H9 (cell line): ENCODE measurements around the gene SPATA22. TPM values are rescaled to one million over a fixed set of nuclear protein-coding genes. Genes with fewer than 3 reads are reported as not detected.

Experiments
- DNase-seq: peaks from one replicate; pipeline ENCODE4 v3.0.0-alpha.2; 2017
- H2AFZ ChIP-seq: one replicate; pipeline ENCODE4 v1.6.1; 2013; ENCODE audit warnings: mild to moderate bottlenecking, low read length, control low read depth, moderate library complexity
- H2AK5ac ChIP-seq: 2 replicates; pipeline ENCODE4 v1.6.1; 2013; ENCODE audit warnings: low read length, control low read depth, mixed read lengths; ENCODE audit not compliant: insufficient read length
- H2BK120ac ChIP-seq: one replicate; pipeline ENCODE4 v1.6.1; 2013; ENCODE audit warnings: low read depth, mild to moderate bottlenecking, low read length, control low read depth, inconsistent platforms; ENCODE audit not compliant: poor library complexity, severe bottlenecking
- H2BK12ac ChIP-seq: 2 replicates; pipeline ENCODE4 v1.6.1; 2013; ENCODE audit warnings: low read length, control low read depth, mixed read lengths, low read depth; ENCODE audit not compliant: insufficient read length
- H2BK15ac ChIP-seq: 2 replicates; pipeline ENCODE4 v1.6.1; 2013; ENCODE audit warnings: low read depth, low read length, control low read depth
- H2BK20ac ChIP-seq: one replicate; pipeline ENCODE4 v1.6.1; 2013; ENCODE audit warnings: low read depth, mild to moderate bottlenecking, low read length, control low read depth, inconsistent platforms; ENCODE audit not compliant: poor library complexity, severe bottlenecking
- H2BK5ac ChIP-seq: 2 replicates; pipeline ENCODE4 v1.6.1; 2013; ENCODE audit warnings: low read length, control low read depth, mixed read lengths; ENCODE audit not compliant: insufficient read length
- H3K14ac ChIP-seq: 2 replicates; pipeline ENCODE4 v1.6.1; 2013; ENCODE audit warnings: low read length, control low read depth; ENCODE audit not compliant: insufficient read depth
- H3K18ac ChIP-seq: 2 replicates; pipeline ENCODE4 v1.6.1; 2013; ENCODE audit warnings: low read depth, mild to moderate bottlenecking, mixed read lengths, low read length, control low read depth; ENCODE audit not compliant: insufficient read length
- H3K23ac ChIP-seq: 2 replicates; pipeline ENCODE4 v1.6.1; 2013; ENCODE audit warnings: low read length, control low read depth, mixed read lengths, low read depth; ENCODE audit not compliant: insufficient read length
- H3K23me2 ChIP-seq: 2 replicates; pipeline ENCODE4 v1.6.1; 2013; ENCODE audit warnings: low read depth, mild to moderate bottlenecking, mixed read lengths, low read length, control low read depth; ENCODE audit not compliant: insufficient read length, poor library complexity, severe bottlenecking
- H3K27ac ChIP-seq: 2 replicates; pipeline ENCODE4 v1.5.1; 2013; ENCODE audit warnings: low read length, control low read depth, mixed read lengths, low read depth; ENCODE audit not compliant: insufficient read length
- H3K27me3 ChIP-seq: 2 replicates; pipeline ENCODE4 v1.6.1; 2013; ENCODE audit warnings: low read length, control low read depth, inconsistent platforms; ENCODE audit not compliant: insufficient read depth
- H3K4ac ChIP-seq: 2 replicates; pipeline ENCODE4 v1.6.1; 2013; ENCODE audit warnings: low read depth, mild to moderate bottlenecking, control low read depth, inconsistent platforms, low read length, moderate library complexity
- H3K4me1 ChIP-seq: 2 replicates; pipeline ENCODE4 v1.6.1; 2013; ENCODE audit warnings: low read length, control low read depth, inconsistent platforms; ENCODE audit not compliant: insufficient read depth
- H3K4me2 ChIP-seq: 2 replicates; pipeline ENCODE4 v1.6.1; 2013; ENCODE audit warnings: low read length, control low read depth, mixed read lengths; ENCODE audit not compliant: insufficient read length, insufficient read depth
- H3K56ac ChIP-seq: 2 replicates; pipeline ENCODE4 v1.6.1; 2013; ENCODE audit warnings: low read depth, mild to moderate bottlenecking, mixed read lengths, low read length, control low read depth; ENCODE audit not compliant: insufficient read length
- H3K79me1 ChIP-seq: 2 replicates; pipeline ENCODE4 v1.6.1; 2013; ENCODE audit warnings: low read depth, mild to moderate bottlenecking, moderate library complexity, low read length, control low read depth, inconsistent platforms; ENCODE audit not compliant: insufficient read depth, poor library complexity, severe bottlenecking
- H3K79me2 ChIP-seq: 2 replicates; pipeline ENCODE4 v1.6.1; 2013; ENCODE audit warnings: low read length, control low read depth, inconsistent platforms; ENCODE audit not compliant: insufficient read depth
- H3K9ac ChIP-seq: 2 replicates; pipeline ENCODE4 v1.6.1; 2013; ENCODE audit warnings: low read length, control low read depth, mixed read lengths; ENCODE audit not compliant: insufficient read length; ENCODE audit errors: extremely low read depth
- H3K9me3 ChIP-seq: one replicate; pipeline ENCODE4 v1.6.1; 2013; ENCODE audit warnings: low read depth, low read length, inconsistent platforms; ENCODE audit not compliant: control insufficient read depth
- H3T11ph ChIP-seq: one replicate; pipeline ENCODE4 v1.6.1; 2013; ENCODE audit warnings: mild to moderate bottlenecking, low read length, control low read depth, inconsistent platforms
- H4K20me1 ChIP-seq: one replicate; pipeline ENCODE4 v1.6.1; 2013; ENCODE audit not compliant: control insufficient read depth, insufficient read length, insufficient read depth
- H4K5ac ChIP-seq: 2 replicates; pipeline ENCODE4 v1.6.1; 2013; ENCODE audit warnings: low read depth, mild to moderate bottlenecking, mixed read lengths, low read length, control low read depth; ENCODE audit not compliant: insufficient read length
- H4K8ac ChIP-seq: replicated peaks from 2 replicates; pipeline ENCODE4 v1.6.1; 2013; ENCODE audit warnings: low read length, control low read depth, mixed read lengths, low read depth; ENCODE audit not compliant: insufficient read length
- H4K91ac ChIP-seq: 2 replicates; pipeline ENCODE4 v1.6.1; 2013; ENCODE audit warnings: low read depth, mild to moderate bottlenecking, moderate library complexity, mixed read lengths, low read length, control low read depth; ENCODE audit not compliant: insufficient read length
- H3K27ac Mint-ChIP-seq, 3 experiments: 2 replicates in 2 of 3; 3 replicates in 1 of 3; pipeline ENCODE4 v1.8.0; 2020 to 2021; ENCODE audit warnings: mixed read lengths in 3 of 3, mild to moderate bottlenecking in 1 of 3, moderate library complexity in 1 of 3
- H3K27me3 Mint-ChIP-seq: 2 replicates; pipeline ENCODE4 v1.8.0; 2021; ENCODE audit warnings: low read depth, mild to moderate bottlenecking, moderate library complexity, mixed read lengths
- H3K36me3 Mint-ChIP-seq, 3 experiments: 2 replicates in 2 of 3; 3 replicates in 1 of 3; pipeline ENCODE4 v1.8.0; 2020 to 2021; ENCODE audit warnings: low read depth in 3 of 3, mixed read lengths in 3 of 3; ENCODE audit not compliant: insufficient read depth in 1 of 3
- H3K4me1 Mint-ChIP-seq, 2 experiments: 2 replicates each; pipeline ENCODE4 v1.8.0; 2020; ENCODE audit warnings: mixed read lengths in 2 of 2
- H3K4me3 Mint-ChIP-seq, 2 experiments: 2 replicates in 1 of 2; 3 replicates in 1 of 2; pipeline ENCODE4 v1.8.0; 2020 to 2021; ENCODE audit warnings: mild to moderate bottlenecking in 2 of 2, mixed read lengths in 2 of 2, moderate library complexity in 1 of 2
- H3K9me3 Mint-ChIP-seq, 2 experiments: 2 replicates in 1 of 2; 3 replicates in 1 of 2; pipeline ENCODE4 v1.8.0; 2020; ENCODE audit warnings: mild to moderate bottlenecking in 2 of 2, mixed read lengths in 2 of 2, moderate library complexity in 1 of 2
- WGBS: extraction: QIAGEN DNeasy Blood & Tissue Kit; methylation state at CpG from one replicate; pipeline ENCODE4 v1.1.7; 2013; ENCODE audit warnings: missing lambda C conversion rate, low lambda C conversion rate, mixed read lengths; ENCODE audit not compliant: insufficient read length; ENCODE audit errors: extremely low coverage; 5-methylcytosine and 5-hydroxymethylcytosine counted together
- total RNA-seq: library from RNA; stranded (reverse); gene quantifications from 2 replicates; pipeline ENCODE4 v1.2.1, GENCODE V29; 2021
- TF ChIP-seq, protein P1 (sequence below): fragments of 200-600 bp; sonication (generic); conservative IDR thresholded peaks from 3 replicates; pipeline ENCODE4 v1.8.0; 2021; ENCODE audit warnings: antibody characterized with exemption, mild to moderate bottlenecking

The SPATA22 gene
- total RNA-seq, 1 experiment from 2014 or later = not detected

DNA sequence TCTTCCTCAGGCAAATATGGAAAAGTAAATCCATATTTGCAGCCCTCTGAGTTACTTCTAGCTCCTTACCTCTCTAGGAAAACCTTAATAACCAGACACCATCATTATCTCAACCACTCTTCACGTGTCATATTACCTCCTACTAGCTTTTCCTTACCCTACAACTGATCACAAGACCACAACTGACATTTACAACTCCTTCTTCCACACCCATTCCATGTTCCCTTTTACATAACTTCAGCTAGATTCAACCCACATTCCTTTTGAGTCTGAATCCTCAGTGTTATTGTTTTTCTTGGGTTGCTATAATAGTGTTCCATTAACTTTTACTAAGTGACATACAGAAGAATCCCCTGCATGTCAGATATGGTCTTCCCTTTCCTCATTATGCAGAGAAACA lies 33.3 kb downstream of the SPATA22 start:
- Histone ChIP-seq H3K27me3 (no peaks in the 10 kb centered on the region), H4K91ac (no peak overlapping the region), H3K18ac (no peak overlapping the region), H3K79me2 (no peaks in the 10 kb centered on the region), H4K8ac (no peak overlapping the region), H4K20me1 (no peaks in the 10 kb centered on the region), H3K23me2 (no peaks in the 10 kb centered on the region), H3K14ac (no peak overlapping the region), H2BK20ac (no peak overlapping the region), H4K5ac (no peak overlapping the region), H3K9ac (no peak overlapping the region), H2BK12ac (no peak overlapping the region), H3K9me3 (no peaks in the 10 kb centered on the region), H3K4me1 (no peaks in the 10 kb centered on the region), H3T11ph (no peak overlapping the region), H2BK120ac (no peak overlapping the region), H3K79me1 (no peaks in the 10 kb centered on the region), H2AFZ (no peak overlapping the region), H3K23ac (no peak overlapping the region), H2BK5ac (no peak overlapping the region), H2BK15ac (no peak overlapping the region), H3K4me2 (no peak overlapping the region), H3K4ac (no peak overlapping the region), H3K27ac (no peak overlapping the region), H3K56ac (no peak overlapping the region), H2AK5ac (no peak overlapping the region)
- Mint-ChIP-seq H3K4me1 (peaks cover 0 to 5% of the 10 kb centered on the region in 2 experiments; a peak in 1 of 4 replicates), H3K4me3 (no peak overlapping the region), H3K27ac (no peak overlapping the region), H3K9me3 (peaks cover 0 to 26% of the 10 kb centered on the region in 2 experiments; a peak in 2 of 5 replicates), H3K36me3 (no peaks in the 10 kb centered on the region; a peak in 1 of 7 replicates), H3K27me3 (peaks cover 2% of the 10 kb centered on the region)
- TF ChIP-seq, protein P1, sequence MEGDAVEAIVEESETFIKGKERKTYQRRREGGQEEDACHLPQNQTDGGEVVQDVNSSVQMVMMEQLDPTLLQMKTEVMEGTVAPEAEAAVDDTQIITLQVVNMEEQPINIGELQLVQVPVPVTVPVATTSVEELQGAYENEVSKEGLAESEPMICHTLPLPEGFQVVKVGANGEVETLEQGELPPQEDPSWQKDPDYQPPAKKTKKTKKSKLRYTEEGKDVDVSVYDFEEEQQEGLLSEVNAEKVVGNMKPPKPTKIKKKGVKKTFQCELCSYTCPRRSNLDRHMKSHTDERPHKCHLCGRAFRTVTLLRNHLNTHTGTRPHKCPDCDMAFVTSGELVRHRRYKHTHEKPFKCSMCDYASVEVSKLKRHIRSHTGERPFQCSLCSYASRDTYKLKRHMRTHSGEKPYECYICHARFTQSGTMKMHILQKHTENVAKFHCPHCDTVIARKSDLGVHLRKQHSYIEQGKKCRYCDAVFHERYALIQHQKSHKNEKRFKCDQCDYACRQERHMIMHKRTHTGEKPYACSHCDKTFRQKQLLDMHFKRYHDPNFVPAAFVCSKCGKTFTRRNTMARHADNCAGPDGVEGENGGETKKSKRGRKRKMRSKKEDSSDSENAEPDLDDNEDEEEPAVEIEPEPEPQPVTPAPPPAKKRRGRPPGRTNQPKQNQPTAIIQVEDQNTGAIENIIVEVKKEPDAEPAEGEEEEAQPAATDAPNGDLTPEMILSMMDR = no peak
- no peak for DNase-seq
- no CpG with 5 or more reads among the region's 1 CpG for WGBS
